CD1c-positive myeloid dendritic cell (primary cell): ENCODE measurements around the gene NCS1.

Source experiments
- DNase-seq: peaks from one replicate; pipeline ENCODE4 v3.0.0-alpha.2; 2016; ENCODE audit errors: extremely low spot score

Gene NCS1

GRCh38 chr9:130147910-130148309 is 24.3 kb upstream of the NCS1 start:
- DNase-seq = no peak

DNA sequence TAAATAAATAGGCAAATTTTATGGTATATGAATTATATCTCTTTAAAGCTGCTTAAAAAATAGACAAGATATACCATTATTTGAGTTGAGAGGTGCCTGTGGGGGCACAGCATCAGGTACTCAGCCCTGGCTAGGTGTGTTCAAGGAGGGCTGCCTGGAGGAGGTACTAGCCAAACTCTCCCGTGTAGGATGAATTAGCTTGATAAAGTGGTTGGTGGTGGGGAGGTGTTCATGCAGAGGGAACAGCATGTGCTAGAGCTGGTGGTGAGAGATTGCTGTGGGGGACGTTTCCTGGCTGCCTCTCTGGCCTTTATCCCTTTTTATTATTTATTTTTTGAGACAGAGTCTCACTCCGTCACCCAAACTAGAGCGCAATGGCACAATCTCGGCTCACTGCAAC is 23.2 kb upstream of the NCS1 start:
- no peak for DNase-seq

GRCh38 chr9:130149654-130150286 is 22.4 kb upstream of the NCS1 start:
- no peak for DNase-seq

DNA sequence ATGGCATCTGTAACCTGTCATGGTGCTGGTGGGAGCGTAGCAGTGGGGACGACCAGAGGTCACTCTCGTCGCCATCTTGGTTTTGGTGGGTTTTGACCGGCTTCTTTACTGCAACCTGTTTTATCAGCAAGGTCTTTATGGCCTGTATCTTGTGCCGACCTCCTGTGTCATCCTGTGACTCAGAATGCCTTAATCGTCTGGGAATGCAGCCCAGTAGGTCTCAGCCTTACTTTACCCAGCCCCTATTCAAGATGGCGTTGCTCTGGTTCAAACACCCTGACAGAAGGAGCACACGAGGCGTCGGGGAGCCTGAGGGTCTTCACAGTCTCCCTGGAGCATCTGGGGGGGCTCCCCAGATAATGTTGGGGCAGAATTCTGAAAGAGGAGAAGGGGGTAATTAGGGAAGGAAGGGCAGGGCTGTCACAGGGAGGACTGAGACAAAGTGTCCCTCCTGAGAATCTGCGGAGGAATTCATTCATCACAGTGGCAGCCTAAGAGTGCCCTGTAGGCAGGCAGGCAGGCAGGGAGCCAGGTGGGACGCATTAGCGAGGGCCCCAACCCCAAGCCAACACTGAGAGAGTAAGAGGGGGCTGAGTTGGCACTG is 21.3 kb upstream of the NCS1 start:
- no peak for DNase-seq

GRCh38 chr9:130154816-130155215 is 17.4 kb upstream of the NCS1 start:
- DNase-seq = no peak

DNA sequence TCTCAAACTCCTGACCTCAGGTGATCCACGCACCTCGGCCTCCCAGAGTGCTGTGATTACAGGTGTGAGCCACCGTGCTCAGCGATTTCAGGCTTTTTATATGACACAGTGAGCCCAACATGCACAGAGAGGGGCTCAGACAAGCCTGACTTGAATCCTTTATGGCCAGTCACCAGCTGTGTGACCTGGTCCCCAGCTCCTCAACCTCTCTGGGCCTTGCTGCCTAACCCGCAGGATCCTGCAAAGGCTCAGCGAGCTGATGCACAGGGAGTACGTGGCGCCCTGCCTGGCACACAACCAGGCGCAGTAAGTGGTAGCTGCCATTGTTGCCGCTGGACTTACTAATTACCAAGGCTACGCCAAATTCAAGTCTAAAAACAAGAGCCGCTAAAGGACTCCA is 16.6 kb upstream of the NCS1 start:
- DNase-seq = no peak

GRCh38 chr9:130156672-130157071 is 15.5 kb upstream of the NCS1 start:
- DNase-seq = no peak

GRCh38 chr9:130157079-130157478 is 15.1 kb upstream of the NCS1 start:
- no peak for DNase-seq

DNA sequence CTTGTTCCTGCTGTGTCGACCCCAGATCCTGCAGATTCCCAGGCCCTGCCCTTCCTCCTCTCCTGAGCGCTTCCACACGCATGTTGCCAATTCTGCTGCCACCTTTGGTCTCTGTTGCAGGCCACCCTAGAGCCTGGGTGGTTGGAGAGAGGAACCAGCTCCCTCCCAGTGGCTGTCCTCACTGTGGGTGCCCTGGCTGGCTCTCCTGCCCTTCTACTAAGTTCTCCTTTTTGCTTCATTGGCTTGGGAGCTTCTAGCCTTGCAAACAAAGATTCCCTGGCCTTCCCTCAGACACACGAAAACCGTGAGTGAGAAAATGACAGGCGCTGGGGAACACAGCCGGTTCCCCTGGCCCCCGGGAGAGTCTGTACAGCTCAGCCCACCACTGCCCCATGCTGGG is 14.2 kb upstream of the NCS1 start:
- DNase-seq = peak; percentile 30

GRCh38 chr9:130159057-130159456 is 13.1 kb upstream of the NCS1 start:
- DNase-seq = no peak

DNA sequence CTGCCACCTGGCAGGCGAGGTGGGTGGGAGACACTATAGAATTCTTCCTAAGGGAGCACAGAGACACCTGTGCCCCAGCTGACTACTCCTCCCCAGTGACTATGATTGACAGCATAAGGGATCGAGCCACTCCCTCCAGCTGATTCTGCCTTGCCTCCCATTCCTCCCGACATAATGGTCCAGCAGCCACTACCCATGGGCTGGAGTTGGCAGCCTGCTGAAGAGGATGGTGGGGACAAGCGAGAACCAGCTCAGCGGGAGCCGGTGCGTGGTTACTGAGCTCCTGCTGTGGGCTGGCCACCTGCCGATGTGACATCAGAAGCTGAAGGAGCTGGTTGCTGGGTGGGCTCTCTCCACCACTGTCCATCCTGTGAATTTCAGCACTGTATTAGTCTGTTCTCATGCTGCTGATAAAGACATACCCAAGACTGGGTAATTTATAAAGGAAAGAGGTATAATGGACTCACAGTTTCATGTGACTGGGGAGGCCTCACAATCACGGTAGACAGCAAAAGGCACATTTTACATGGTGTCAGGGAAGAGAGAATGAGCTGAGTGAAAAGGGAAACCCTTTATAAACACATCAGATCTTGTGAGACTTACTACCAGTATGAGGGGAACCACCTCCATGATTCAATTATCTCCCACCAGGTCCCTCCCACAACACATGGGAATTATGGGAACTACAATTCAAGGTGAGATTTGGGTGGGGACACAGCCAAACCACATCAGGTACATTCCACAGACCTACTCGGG is 12.1 kb upstream of the NCS1 start:
- no peak for DNase-seq

DNA sequence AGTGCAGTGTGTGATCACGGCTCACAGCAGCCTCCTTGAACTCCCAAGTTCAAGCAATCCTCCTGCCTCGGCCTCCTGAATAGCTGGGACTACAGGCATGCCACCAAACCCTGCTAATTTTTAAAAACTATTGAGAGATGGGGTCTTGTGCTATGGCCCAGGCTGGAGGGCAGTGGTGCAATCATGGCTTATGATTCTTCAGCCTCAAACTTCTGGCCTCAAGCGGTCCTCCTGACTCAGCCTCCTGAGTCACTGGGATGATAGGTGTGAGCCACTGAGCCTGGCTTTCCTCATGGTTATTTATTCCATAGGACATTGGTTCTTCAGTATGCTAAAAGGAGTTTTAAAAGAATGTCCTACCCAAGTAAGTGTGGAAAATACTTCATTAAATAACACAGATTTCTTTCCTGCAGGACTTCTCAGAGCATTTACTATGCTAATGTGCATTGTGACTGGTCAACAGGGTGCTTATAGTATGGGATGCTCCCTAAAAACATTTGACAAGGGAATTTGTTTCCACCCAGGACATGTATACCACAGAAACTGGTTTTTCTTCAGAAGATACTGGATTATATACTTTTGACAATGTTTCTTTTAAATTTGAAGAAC is 11.2 kb upstream of the NCS1 start:
- DNase-seq = no peak

GRCh38 chr9:130165579-130165978 is 6.6 kb upstream of the NCS1 start:
- DNase-seq = no peak

DNA sequence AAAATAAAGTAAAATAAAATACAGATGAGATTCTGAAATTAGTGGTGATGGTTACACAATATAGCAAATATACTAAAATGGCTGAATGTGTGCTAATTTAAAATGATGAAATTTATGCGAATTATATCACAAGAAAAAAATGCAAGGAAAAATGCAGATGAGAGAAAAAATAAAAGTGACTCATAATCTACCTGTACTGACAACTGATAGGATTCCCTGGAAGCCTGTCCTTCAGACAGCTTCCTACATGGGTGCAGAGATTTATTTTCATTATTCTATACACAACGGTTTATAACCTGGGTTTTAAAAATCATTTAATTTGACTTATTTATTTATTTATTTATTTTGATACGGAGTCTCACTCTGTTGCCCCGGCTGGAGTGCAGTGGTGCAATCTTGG is 5.8 kb upstream of the NCS1 start:
- no peak for DNase-seq

GRCh38 chr9:130167927-130168326 is 4.3 kb upstream of the NCS1 start:
- no peak for DNase-seq

DNA sequence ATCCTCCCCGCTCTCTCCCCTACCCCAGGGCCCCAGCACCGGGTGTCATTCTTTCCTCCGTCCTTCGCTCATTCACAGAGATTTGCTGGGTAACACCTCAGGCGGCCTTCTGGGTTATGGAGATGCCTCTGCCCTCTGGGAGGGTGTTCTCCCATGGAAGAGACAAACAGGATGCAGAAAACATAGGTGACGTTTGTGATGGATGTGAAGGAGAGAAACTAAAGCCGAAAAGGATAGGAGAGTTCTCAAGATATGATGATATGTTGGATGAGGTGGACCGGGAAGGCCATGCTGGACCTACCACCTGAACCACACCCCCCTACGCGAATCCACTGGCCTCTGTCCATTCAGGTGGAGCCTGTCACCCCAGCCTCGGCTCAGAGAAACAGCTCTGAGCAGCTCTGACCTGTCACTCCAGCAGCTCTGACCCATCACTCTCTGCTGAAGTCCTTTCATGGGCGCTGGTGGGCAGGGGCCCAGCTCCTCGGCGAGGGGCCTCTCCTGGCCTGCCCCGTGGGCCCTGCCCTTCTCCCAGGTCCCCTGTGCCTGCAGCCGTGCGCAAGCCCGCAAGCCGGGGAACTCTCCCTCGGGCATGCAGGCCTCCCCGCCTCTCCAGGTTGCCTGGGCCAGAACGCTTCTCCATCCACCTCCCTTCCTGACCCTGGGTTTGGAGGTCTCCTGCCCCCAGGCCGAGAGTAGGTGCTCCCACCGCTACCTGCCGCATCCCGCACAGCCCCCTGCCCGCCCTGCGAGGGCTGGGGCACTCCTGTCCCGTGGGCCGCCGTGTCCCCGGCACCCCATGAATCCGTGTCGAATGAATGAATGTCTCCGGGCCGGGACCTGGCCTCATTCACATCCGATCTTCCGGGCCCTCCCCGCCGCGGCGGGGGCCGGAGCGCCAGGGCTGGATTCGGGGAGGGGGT is 717 bp upstream of the NCS1 start:
- no peak for DNase-seq

- peak; percentile 49 for DNase-seq
Measured at GRCh38 chr9:130172858-130173665, 858 bp downstream of the NCS1 start.

DNA sequence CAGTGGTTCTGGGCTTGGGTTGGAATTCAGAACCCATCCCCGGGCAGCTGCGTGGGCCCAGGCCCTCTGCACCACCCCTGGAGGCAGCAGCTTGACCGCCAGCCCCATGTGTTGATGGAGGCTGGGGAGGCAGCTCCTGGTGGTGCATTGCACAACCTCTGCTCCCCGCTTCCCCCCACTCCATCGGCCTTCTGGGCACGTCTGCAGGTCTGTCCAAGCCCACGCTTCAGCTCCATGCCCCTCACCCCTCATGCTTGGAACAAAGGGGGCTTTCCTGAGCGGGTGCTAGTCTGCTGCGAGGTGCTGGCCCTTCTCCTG is 1.4 kb downstream of the NCS1 start:
- DNase-seq = no peak

- DNase-seq = no peak
Measured at GRCh38 chr9:130174025-130174424, 1.8 kb downstream of the NCS1 start.

GRCh38 chr9:130174920-130175321 is 2.7 kb downstream of the NCS1 start:
- DNase-seq = no peak

- DNase-seq = no peak
Measured at GRCh38 chr9:130175355-130175754, 3.2 kb downstream of the NCS1 start.
